Measurements from ENCODE around the gene EIPR1.

GRCh38 chr2:3244486-3244885, 133.1 kb downstream of the EIPR1 start:
- no peak for TF ChIP-seq POLR2AphosphoS5 (IDR thresholded peaks at IDR 0.05)
- no peak for TF ChIP-seq EP300 (conservative IDR thresholded peaks at IDR 0.05; ENCODE audit: poor library complexity, severe bottlenecking)
- TF ChIP-seq RAD21 (conservative IDR thresholded peaks at IDR 0.05) = no peak
- no peak for TF ChIP-seq CTCF (IDR thresholded peaks at IDR 0.05; ENCODE audit: poor library complexity, severe bottlenecking)

Data from neural cell (in vitro differentiated cells).